CD14-positive monocyte (primary cell): ENCODE measurements around the gene CPED1. TPM values are rescaled to one million over a fixed set of nuclear protein-coding genes. Genes with fewer than 3 reads are reported as not detected.

Source experiments
- DNase-seq, 3 donors: peaks; one replicate each; pipeline ENCODE4 v3.0.0-alpha.2; 2011 to 2022
- H2AFZ ChIP-seq: 2 replicates; pipeline ENCODE4 v1.6.0; 2012; ENCODE audit warnings: mild to moderate bottlenecking, low read depth, low read length, inconsistent platforms; ENCODE audit not compliant: insufficient read depth, poor library complexity, severe bottlenecking
- H3K27ac ChIP-seq, 2 donors: 1 replicate in 1 of 2; 2 replicates in 1 of 2; pipeline ENCODE4 v1.5.1; 2012 to 2013; ENCODE audit warnings: low read length in 2 of 2, control low read depth in 1 of 2, inconsistent platforms in 1 of 2, low read depth in 1 of 2, mild to moderate bottlenecking in 1 of 2
- H3K27me3 ChIP-seq, 2 donors: one replicate each; pipeline versions ENCODE4 v1.6.0 to v1.6.1; 2011 to 2013; ENCODE audit warnings: low read length in 2 of 2; ENCODE audit not compliant: control insufficient read depth in 2 of 2, insufficient read depth in 2 of 2
- H3K36me3 ChIP-seq, 2 donors: replicated peaks in 1 of 2; 1 replicate in 1 of 2; 2 replicates in 1 of 2; pipeline versions ENCODE4 v1.5.1 to v1.6.1; 2012 to 2013; ENCODE audit warnings: low read length in 2 of 2, control low read depth in 1 of 2, inconsistent platforms in 1 of 2, mild to moderate bottlenecking in 1 of 2; ENCODE audit not compliant: insufficient read depth in 2 of 2, control insufficient read depth in 1 of 2
- H3K4me1 ChIP-seq, 2 donors: 1 replicate in 1 of 2; 2 replicates in 1 of 2; pipeline versions ENCODE4 v1.5.1 to v1.6.1; 2012 to 2013; ENCODE audit warnings: low read length in 2 of 2, control low read depth in 1 of 2, inconsistent platforms in 1 of 2, mild to moderate bottlenecking in 1 of 2, moderate library complexity in 1 of 2; ENCODE audit not compliant: insufficient read depth in 2 of 2, control insufficient read depth in 1 of 2
- H3K4me2 ChIP-seq: replicated peaks from 2 replicates; pipeline ENCODE3; 2012; ENCODE audit warnings: low read length, moderate library complexity, mild to moderate bottlenecking; ENCODE audit not compliant: poor library complexity, severe bottlenecking; ENCODE audit errors: extremely low read depth
- H3K4me3 ChIP-seq, 3 experiments: fragments of 200-600 bp in 1 of 3; sonication (generic) in 1 of 3; replicated peaks in 1 of 3; 1 replicate in 2 of 3; 2 replicates in 1 of 3; pipeline ENCODE4 v1.5.1; 2011 to 2013; ENCODE audit warnings: low read length in 3 of 3, mild to moderate bottlenecking in 3 of 3, control low read depth in 2 of 3, low read depth in 2 of 3, inconsistent platforms in 1 of 3, moderate library complexity in 1 of 3
- H3K79me2 ChIP-seq: 2 replicates; pipeline ENCODE4 v1.6.0; 2012; ENCODE audit warnings: mild to moderate bottlenecking, control low read depth, inconsistent platforms, low read length, moderate library complexity; ENCODE audit not compliant: insufficient read depth
- H3K9ac ChIP-seq: 2 replicates; pipeline ENCODE4 v1.6.0; 2017; ENCODE audit warnings: low read length, mild to moderate bottlenecking; ENCODE audit not compliant: insufficient read depth, poor library complexity, severe bottlenecking
- H3K9me3 ChIP-seq, 2 donors: replicated peaks in 1 of 2; 1 replicate in 1 of 2; 2 replicates in 1 of 2; pipeline versions ENCODE4 v1.5.1 to v1.6.1; 2012 to 2013; ENCODE audit warnings: low read length in 2 of 2, control low read depth in 1 of 2; ENCODE audit not compliant: control insufficient read depth in 1 of 2, insufficient read depth in 1 of 2
- H4K20me1 ChIP-seq: 2 replicates; pipeline ENCODE4 v1.6.0; 2012; ENCODE audit warnings: mild to moderate bottlenecking, low read length, control low read depth, moderate library complexity; ENCODE audit not compliant: insufficient read depth
- H3K27ac Mint-ChIP-seq, 7 donors: one replicate each; pipeline ENCODE4 v1.8.0; 2020; ENCODE audit warnings: mild to moderate bottlenecking in 7 of 7, mixed read lengths in 7 of 7, moderate library complexity in 6 of 7, inconsistent platforms in 2 of 7
- H3K27me3 Mint-ChIP-seq, 3 donors: one replicate each; pipeline ENCODE4 v1.8.0; 2021 to 2022; ENCODE audit warnings: low read depth in 3 of 3, mild to moderate bottlenecking in 3 of 3, mixed read lengths in 3 of 3, moderate library complexity in 3 of 3, inconsistent platforms in 1 of 3
- H3K36me3 Mint-ChIP-seq, 2 donors: one replicate each; pipeline ENCODE4 v1.8.0; 2020; ENCODE audit warnings: mixed read lengths in 2 of 2, inconsistent platforms in 1 of 2, mild to moderate bottlenecking in 1 of 2
- H3K4me1 Mint-ChIP-seq: one replicate; pipeline ENCODE4 v1.8.0; 2020; ENCODE audit warnings: mild to moderate bottlenecking, mixed read lengths
- H3K4me3 Mint-ChIP-seq, 2 donors: one replicate each; pipeline ENCODE4 v1.8.0; 2020; ENCODE audit warnings: mild to moderate bottlenecking in 2 of 2, mixed read lengths in 2 of 2, moderate library complexity in 1 of 2
- H3K9me3 Mint-ChIP-seq, 7 donors: one replicate each; pipeline ENCODE4 v1.8.0; 2020 to 2022; ENCODE audit warnings: mixed read lengths in 7 of 7, mild to moderate bottlenecking in 6 of 7, moderate library complexity in 6 of 7, inconsistent platforms in 2 of 7
- CTCF ChIP-seq: fragments of 200-600 bp; IDR thresholded peaks from one replicate; pipeline ENCODE4 v1.8.0; 2022; ENCODE audit warnings: antibody characterized with exemption, mild to moderate bottlenecking
- WGBS: methylation state at CpG from one replicate; pipeline ENCODE4 v1.1.5; 2013; ENCODE audit warnings: missing lambda C conversion rate; ENCODE audit not compliant: insufficient coverage; 5-methylcytosine and 5-hydroxymethylcytosine counted together
- intact Hi-C, 2 donors: fragments of 100-400 bp; cut with micrococcal nuclease; formaldehyde crosslinking; loops; one replicate each; pipeline versions ENCODE4 v1.15.0 to v1.15.1; 2023
- polyA plus RNA-seq, 3 donors: library from polyadenylated mRNA; depleted of rRNA in 1 of 3; unstranded in 2 of 3; stranded (reverse) in 1 of 3; fragments of 300-500 nt in 2 of 3; fragments of >200 nt in 1 of 3; fragmentation: Illumina TruSeq in 2 of 3; gene quantifications; 1 replicate in 2 of 3; 2 replicates in 1 of 3; pipeline ENCODE4 v1.2.3, GENCODE V29; 2012 to 2021

Gene CPED1
- polyA plus RNA-seq, 3 donors, result 9.8 to 30.0 (median 20.4) TPM

GRCh38 chr7:121212036-121212435 lies 223.5 kb downstream of the CPED1 start:
- TF ChIP-seq CTCF, result no peak
- no peaks in the 10 kb centered on the region for H3K79me2 ChIP-seq
- no peak overlapping the region for H2AFZ ChIP-seq
- 100% methylated on average over 1 of the region's 2 CpGs for WGBS
- H3K27me3 Mint-ChIP-seq, result no peaks in the 10 kb centered on the region
- H3K36me3 Mint-ChIP-seq, result no peaks in the 10 kb centered on the region
- H3K9me3 Mint-ChIP-seq, result peaks cover 0 to 5% (median 0%) of the 10 kb centered on the region in 7 donors
- H4K20me1 ChIP-seq, result no peaks in the 10 kb centered on the region
- H3K27ac ChIP-seq, result no peak overlapping the region
- no peak overlapping the region for H3K4me3 ChIP-seq
- no peaks in the 10 kb centered on the region for H3K27me3 ChIP-seq
- DNase-seq, result no peak
- no peak overlapping the region for H3K9ac ChIP-seq
- intact Hi-C loops, result no loop called here
- no peaks in the 10 kb centered on the region for H3K9me3 ChIP-seq
- no peak overlapping the region for H3K4me2 ChIP-seq
- no peak overlapping the region for H3K4me3 Mint-ChIP-seq
- no peak overlapping the region for H3K27ac Mint-ChIP-seq
- H3K4me1 ChIP-seq, result no peaks in the 10 kb centered on the region
- H3K36me3 ChIP-seq, result no peaks in the 10 kb centered on the region
- H3K4me1 Mint-ChIP-seq, result no peaks in the 10 kb centered on the region

GRCh38 chr7:121214657-121215056 lies 226.1 kb downstream of the CPED1 start:
- Histone ChIP-seq H3K9ac (no peak overlapping the region), H4K20me1 (no peaks in the 10 kb centered on the region), H3K4me2 (no peak overlapping the region), H2AFZ (no peak overlapping the region), H3K4me3 (no peak overlapping the region), H3K4me1 (no peaks in the 10 kb centered on the region), H3K27ac (no peak overlapping the region), H3K9me3 (no peaks in the 10 kb centered on the region), H3K36me3 (no peaks in the 10 kb centered on the region), H3K79me2 (no peaks in the 10 kb centered on the region), H3K27me3 (no peaks in the 10 kb centered on the region)
- no CpG with 5 or more reads among the region's 2 CpGs for WGBS
- no peak for DNase-seq
- Mint-ChIP-seq H3K4me1 (no peaks in the 10 kb centered on the region), H3K36me3 (no peaks in the 10 kb centered on the region), H3K27me3 (no peaks in the 10 kb centered on the region), H3K27ac (no peak overlapping the region), H3K9me3 (no peaks in the 10 kb centered on the region), H3K4me3 (no peak overlapping the region)
- intact Hi-C loops, result no loop called here
- no peak for TF ChIP-seq CTCF
